GM21528 (cell line): ENCODE data around the gene DENR.
A peak's percentile ranks its signal among the peaks of the same experiment; 100 is the strongest.
"Not testable (repeated sequence)": the region's sequence is repeated elsewhere in the genome, so short reads cannot be mapped to it uniquely, and the experiment has no call there.

Source experiments
- ATAC-seq: cut with Tn5 transposase; IDR thresholded peaks from one replicate; pipeline ENCODE4 v1.9.1; 2021; ENCODE audit warnings: mild to moderate bottlenecking, moderate library complexity; ENCODE audit not compliant: unreplicated experiment, low FRiP score

DENR gene

GRCh38 chr12:122738571-122738970 lies 14.1 kb upstream of the DENR start:
- ATAC-seq = no peak

GRCh38 chr12:122740351-122740750 lies 12.3 kb upstream of the DENR start:
- ATAC-seq = no peak

- no peak for ATAC-seq
Observed at GRCh38 chr12:122743895-122744525, 8.6 kb upstream of the DENR start.

GRCh38 chr12:122747224-122748135 lies 5.1 kb upstream of the DENR start:
- no peak for ATAC-seq

GRCh38 chr12:122749569-122750332 lies 2.9 kb upstream of the DENR start:
- ATAC-seq = no peak

GRCh38 chr12:122750781-122751515 lies 1.7 kb upstream of the DENR start:
- not testable (repeated sequence) for ATAC-seq

GRCh38 chr12:122753319-122753650 lies 661 bp downstream of the DENR start:
- ATAC-seq = peak; percentile 6

- ATAC-seq = no peak
Observed at GRCh38 chr12:122754790-122755189, 2.2 kb downstream of the DENR start.

- no peak for ATAC-seq
Observed at GRCh38 chr12:122757568-122757967, 4.9 kb downstream of the DENR start.

- no peak for ATAC-seq
Observed at GRCh38 chr12:122785503-122785902, 32.9 kb downstream of the DENR start.

- ATAC-seq = no peak
Observed at GRCh38 chr12:122788387-122788786, 35.8 kb downstream of the DENR start.

- ATAC-seq = no peak
Observed at GRCh38 chr12:122789637-122790036, 37.0 kb downstream of the DENR start.

- ATAC-seq = no peak
Observed at GRCh38 chr12:122790393-122791075, 37.9 kb downstream of the DENR start.

- ATAC-seq = no peak
Observed at GRCh38 chr12:122793685-122794106, 41.1 kb downstream of the DENR start.

GRCh38 chr12:122795807-122796206 lies 43.2 kb downstream of the DENR start:
- ATAC-seq = no peak

GRCh38 chr12:122799641-122800243 lies 47.1 kb downstream of the DENR start:
- ATAC-seq = no peak

GRCh38 chr12:122803937-122804336 lies 51.3 kb downstream of the DENR start:
- ATAC-seq = no peak

- not testable (repeated sequence) for ATAC-seq
Observed at GRCh38 chr12:122804957-122805356, 52.3 kb downstream of the DENR start.

GRCh38 chr12:122807651-122808050 lies 55.0 kb downstream of the DENR start:
- no peak for ATAC-seq

- no peak for ATAC-seq
Observed at GRCh38 chr12:122811777-122812176, 59.2 kb downstream of the DENR start.
